Upper lobe of left lung (tissue), 4 donors: Measurements from ENCODE around the gene TNNC2.
A peak's percentile ranks its signal among the peaks of the same experiment; 100 is the strongest.

Experiments used
- EP300 ChIP-seq, 4 donors: sonication (generic); formaldehyde crosslinking; IDR thresholded peaks; one replicate each; pipeline ENCODE4 v1.5.1; 2017; ENCODE audit warnings: antibody characterized with exemption in 4 of 4, control low read depth in 2 of 4
- POLR2A ChIP-seq, 4 donors: fragments of 450-650 bp; IDR thresholded peaks; one replicate each; pipeline ENCODE4 v1.5.1; 2016 to 2017; ENCODE audit warnings: antibody characterized with exemption in 4 of 4, mild to moderate bottlenecking in 2 of 4
- POLR2AphosphoS5 ChIP-seq, 2 donors: sonication (generic); formaldehyde crosslinking; IDR thresholded peaks; one replicate each; pipeline ENCODE4 v1.5.1; 2017; ENCODE audit warnings: antibody characterized with exemption in 2 of 2
- TF ChIP-seq, protein P1 (sequence below), 6 experiments: fragments of 450-650 bp in 4 of 6; fragments of 200-600 bp in 2 of 6; sonication (generic) in 2 of 6; IDR thresholded peaks; one replicate each; pipeline ENCODE4 v1.5.1; 2016 to 2019; ENCODE audit warnings: antibody characterized with exemption in 6 of 6

DNA sequence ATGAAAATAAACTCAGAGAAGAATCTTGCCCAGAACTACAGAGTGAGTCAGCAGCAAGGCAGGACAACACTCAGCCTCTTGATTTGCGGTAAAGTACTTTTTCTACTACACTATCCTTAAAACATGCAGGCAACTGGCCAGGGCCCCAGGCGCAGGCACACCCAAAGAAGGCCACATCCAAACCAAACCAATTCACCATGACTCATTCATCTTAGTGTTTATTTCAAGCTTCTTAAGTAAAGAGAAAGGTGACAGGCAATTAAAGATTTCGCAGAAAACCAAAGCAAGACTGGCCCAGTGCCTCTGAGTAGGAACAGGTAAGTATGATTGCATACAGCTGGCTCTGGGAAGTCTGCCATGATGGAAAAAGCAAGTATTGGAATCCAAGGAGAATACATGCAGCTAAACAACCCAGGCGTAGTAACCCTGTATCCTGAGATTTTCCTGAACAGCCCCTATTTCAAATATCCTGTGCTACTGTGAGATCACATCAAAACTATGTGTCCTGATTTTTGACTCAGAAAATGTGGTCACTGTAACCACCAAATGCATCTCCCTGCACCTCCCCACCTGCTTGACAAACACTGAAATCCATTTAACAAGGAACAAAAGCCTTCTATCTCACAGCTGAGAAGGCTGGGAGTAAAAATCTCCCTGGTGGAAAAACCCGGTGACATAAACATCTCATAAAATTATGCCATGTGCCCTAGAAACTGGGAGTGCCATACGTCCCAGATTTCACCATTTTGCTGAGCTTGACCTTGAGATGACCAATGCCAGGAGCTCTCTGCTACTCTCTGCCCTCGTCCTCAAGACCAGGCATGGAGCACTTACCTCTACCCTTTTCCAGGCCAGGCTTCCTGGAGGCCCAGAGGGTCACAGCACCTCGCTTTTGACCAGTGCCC, 47.8 kb downstream of the TNNC2 start:
- TF ChIP-seq, protein P1, sequence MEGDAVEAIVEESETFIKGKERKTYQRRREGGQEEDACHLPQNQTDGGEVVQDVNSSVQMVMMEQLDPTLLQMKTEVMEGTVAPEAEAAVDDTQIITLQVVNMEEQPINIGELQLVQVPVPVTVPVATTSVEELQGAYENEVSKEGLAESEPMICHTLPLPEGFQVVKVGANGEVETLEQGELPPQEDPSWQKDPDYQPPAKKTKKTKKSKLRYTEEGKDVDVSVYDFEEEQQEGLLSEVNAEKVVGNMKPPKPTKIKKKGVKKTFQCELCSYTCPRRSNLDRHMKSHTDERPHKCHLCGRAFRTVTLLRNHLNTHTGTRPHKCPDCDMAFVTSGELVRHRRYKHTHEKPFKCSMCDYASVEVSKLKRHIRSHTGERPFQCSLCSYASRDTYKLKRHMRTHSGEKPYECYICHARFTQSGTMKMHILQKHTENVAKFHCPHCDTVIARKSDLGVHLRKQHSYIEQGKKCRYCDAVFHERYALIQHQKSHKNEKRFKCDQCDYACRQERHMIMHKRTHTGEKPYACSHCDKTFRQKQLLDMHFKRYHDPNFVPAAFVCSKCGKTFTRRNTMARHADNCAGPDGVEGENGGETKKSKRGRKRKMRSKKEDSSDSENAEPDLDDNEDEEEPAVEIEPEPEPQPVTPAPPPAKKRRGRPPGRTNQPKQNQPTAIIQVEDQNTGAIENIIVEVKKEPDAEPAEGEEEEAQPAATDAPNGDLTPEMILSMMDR (IDR thresholded peaks at IDR 0.05), result no peak
- TF ChIP-seq POLR2A (IDR thresholded peaks at IDR 0.05) (no peak), POLR2AphosphoS5 (IDR thresholded peaks at IDR 0.05) (peak; percentile 60 to 65), EP300 (IDR thresholded peaks at IDR 0.05) (peak in 3 of 4 donors; percentile 46 to 92 (median 60))
